GM23248 (cell line): ENCODE measurements around the gene RPS6KB2. TPM values are rescaled to one million over a fixed set of nuclear protein-coding genes. Genes with fewer than 3 reads are reported as not detected.
"Not testable (repeated sequence)": the region's sequence is repeated elsewhere in the genome, so short reads cannot be mapped to it uniquely, and the experiment has no call there.

ENCODE experiments used
- DNase-seq: peaks from one replicate; pipeline ENCODE4 v3.0.0-alpha.2; 2015
- H2AFZ ChIP-seq: fragments of 200-600 bp; sonication (generic); 2 replicates; pipeline ENCODE4 v1.6.1; 2016; ENCODE audit warnings: antibody characterized with exemption
- H3F3A ChIP-seq: fragments of 200-600 bp; sonication (generic); 2 replicates; pipeline ENCODE4 v1.6.1; 2016; ENCODE audit warnings: mild to moderate bottlenecking, antibody characterized with exemption, mixed run types; ENCODE audit not compliant: insufficient read depth
- H3K27ac ChIP-seq: fragments of 200-600 bp; sonication (generic); 2 replicates; pipeline ENCODE4 v1.5.1; 2016; ENCODE audit warnings: mild to moderate bottlenecking
- H3K27me3 ChIP-seq: fragments of 200-600 bp; sonication (generic); replicated peaks from 2 replicates; pipeline ENCODE4 v1.6.1; 2016; ENCODE audit warnings: mild to moderate bottlenecking; ENCODE audit not compliant: insufficient read depth
- H3K36me3 ChIP-seq: fragments of 200-600 bp; sonication (generic); 2 replicates; pipeline ENCODE4 v1.6.1; 2016; ENCODE audit warnings: low read depth, mild to moderate bottlenecking
- H3K4me1 ChIP-seq: fragments of 200-600 bp; sonication (generic); 2 replicates; pipeline ENCODE4 v1.6.1; 2016; ENCODE audit warnings: mild to moderate bottlenecking; ENCODE audit not compliant: insufficient read depth
- H3K4me2 ChIP-seq: fragments of 200-600 bp; sonication (generic); one replicate; pipeline ENCODE4 v1.6.1; 2016; ENCODE audit warnings: mild to moderate bottlenecking; ENCODE audit not compliant: unreplicated experiment
- H3K4me3 ChIP-seq: fragments of 200-600 bp; sonication (generic); 2 replicates; pipeline ENCODE4 v1.5.1; 2016; ENCODE audit warnings: mild to moderate bottlenecking
- H3K79me2 ChIP-seq: fragments of 200-600 bp; sonication (generic); 2 replicates; pipeline ENCODE4 v1.6.1; 2016; ENCODE audit warnings: mild to moderate bottlenecking; ENCODE audit not compliant: insufficient read depth
- H3K9ac ChIP-seq: fragments of 200-600 bp; sonication (generic); 2 replicates; pipeline ENCODE4 v1.6.1; 2016; ENCODE audit warnings: mild to moderate bottlenecking
- H3K9me2 ChIP-seq: fragments of 200-600 bp; sonication (generic); 2 replicates; pipeline ENCODE4 v1.6.1; 2016; ENCODE audit warnings: mixed run types, mild to moderate bottlenecking, moderate library complexity; ENCODE audit not compliant: insufficient read depth
- H3K9me3 ChIP-seq: fragments of 200-600 bp; sonication (generic); one replicate; pipeline ENCODE4 v1.6.1; 2017; ENCODE audit warnings: low read depth
- H4K20me1 ChIP-seq: fragments of 200-600 bp; sonication (generic); 2 replicates; pipeline ENCODE4 v1.6.0; 2016; ENCODE audit not compliant: insufficient read depth
- EZH2 ChIP-seq: fragments of 200-600 bp; sonication (generic); IDR thresholded peaks from 2 replicates; pipeline ENCODE4 v1.6.1; 2018; ENCODE audit warnings: antibody characterized with exemption, mild to moderate bottlenecking; ENCODE audit not compliant: insufficient read depth, poor library complexity, severe bottlenecking
- EZH2phosphoT487 ChIP-seq: fragments of 200-600 bp; sonication (generic); IDR thresholded peaks from 2 replicates; pipeline ENCODE4 v1.6.1; 2018; ENCODE audit warnings: antibody characterized with exemption, moderate library complexity, mild to moderate bottlenecking, low read depth; ENCODE audit not compliant: insufficient read depth
- WGBS, 2 experiments: methylation state at CpG; one replicate each; pipeline ENCODE4 v1.1.6; 2015 to 2017; ENCODE audit warnings: low lambda C conversion rate in 2 of 2, low coverage in 1 of 2; ENCODE audit errors: missing lambda C conversion rate in 2 of 2; 5-methylcytosine and 5-hydroxymethylcytosine counted together
- in situ Hi-C: fragments of 300-500 bp; cut with MboI; formaldehyde crosslinking; loops from 2 replicates; pipeline ENCODE4 v1.15.0; 2020
- polyA plus RNA-seq: library from polyadenylated mRNA; unstranded; fragments of >200 nt; fragmentation: Nextera tagmentation; extraction: Ambion mirVana; gene quantifications from 2 replicates; pipeline ENCODE4 v1.2.1, GENCODE V29; 2016
- total RNA-seq: library from RNA; depleted of rRNA; stranded (reverse); fragments of >200 nt; shearing (Covaris generic); gene quantifications from 2 replicates; pipeline ENCODE4 v1.2.3, GENCODE V29; 2014

The RPS6KB2 gene
- total and polyA plus RNA-seq, 2 experiments from 2014 or later: 52.3 to 68.0 TPM

DNA sequence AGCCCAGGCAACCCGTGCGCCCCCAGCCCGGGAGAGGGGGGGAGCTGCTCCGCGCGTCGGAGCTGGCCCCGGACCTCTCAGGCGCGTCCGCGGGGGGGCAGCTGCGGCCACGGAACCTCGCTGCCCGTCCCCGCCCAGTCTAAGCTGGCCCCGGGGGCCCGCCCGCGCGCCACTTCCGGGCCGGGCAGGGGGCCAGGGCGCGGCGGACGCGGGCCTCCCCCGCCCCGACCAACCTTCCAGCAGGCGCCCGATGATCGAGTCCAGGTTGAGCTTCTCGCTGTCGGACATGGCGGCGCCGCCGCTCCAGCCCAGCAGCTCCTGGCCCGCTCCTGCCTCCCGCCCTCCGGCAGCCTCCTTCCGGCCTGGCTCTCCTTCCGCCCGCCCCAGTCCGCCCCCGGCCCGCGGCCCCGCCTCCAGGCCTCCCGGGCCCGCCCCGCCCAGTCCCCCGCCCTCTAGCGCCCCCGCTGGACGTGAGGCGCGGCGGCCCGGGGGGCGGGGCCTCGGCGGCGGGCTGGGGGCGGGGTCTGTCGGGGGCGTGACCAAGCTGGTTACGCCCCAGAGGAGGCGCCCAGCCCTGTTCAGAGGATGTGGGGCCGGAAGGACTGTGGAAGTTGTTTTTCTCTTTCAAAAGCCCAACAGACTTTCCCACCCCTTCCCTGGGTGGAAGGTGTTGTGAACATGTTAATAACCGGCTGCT lies 26.7 kb upstream of the RPS6KB2 start, which contains the start of gene PPP1CA:
Gene PPP1CA, minus strand, starts transcription at position 364 of the 697 bp plus-strand sequence. Its CDS starts 76 bp downstream, at position 288.
- Histone ChIP-seq H3K4me3 (peak within 1 kb of the TSS; percentile 91), H3K79me2 (peaks cover 24% of the 10 kb centered on the region), H3K9me2 (no peaks in the 10 kb centered on the region), H3K27ac (peak within 1 kb of the TSS; percentile 81), H2AFZ (peak within 1 kb of the TSS; percentile 98), H3F3A (no peaks in the 10 kb centered on the region), H4K20me1 (no peaks in the 10 kb centered on the region), H3K36me3 (peaks cover 7% of the 10 kb centered on the region; the same call in 1 of the 2 replicates), H3K4me1 (peaks cover 8% of the 10 kb centered on the region), H3K27me3 (no peaks in the 10 kb centered on the region), H3K4me2 (peak within 1 kb of the TSS; percentile 97), H3K9ac (peak within 1 kb of the TSS; percentile 95), H3K9me3 (no peaks in the 10 kb centered on the region)
- TF ChIP-seq EZH2phosphoT487 (no peak), EZH2 (no peak)
- in situ Hi-C loops: no loop called here
- peak; percentile 96 for DNase-seq
- WGBS, 2 experiments: 1% methylated on average over 13 to 54 of the region's 73 CpGs

DNA sequence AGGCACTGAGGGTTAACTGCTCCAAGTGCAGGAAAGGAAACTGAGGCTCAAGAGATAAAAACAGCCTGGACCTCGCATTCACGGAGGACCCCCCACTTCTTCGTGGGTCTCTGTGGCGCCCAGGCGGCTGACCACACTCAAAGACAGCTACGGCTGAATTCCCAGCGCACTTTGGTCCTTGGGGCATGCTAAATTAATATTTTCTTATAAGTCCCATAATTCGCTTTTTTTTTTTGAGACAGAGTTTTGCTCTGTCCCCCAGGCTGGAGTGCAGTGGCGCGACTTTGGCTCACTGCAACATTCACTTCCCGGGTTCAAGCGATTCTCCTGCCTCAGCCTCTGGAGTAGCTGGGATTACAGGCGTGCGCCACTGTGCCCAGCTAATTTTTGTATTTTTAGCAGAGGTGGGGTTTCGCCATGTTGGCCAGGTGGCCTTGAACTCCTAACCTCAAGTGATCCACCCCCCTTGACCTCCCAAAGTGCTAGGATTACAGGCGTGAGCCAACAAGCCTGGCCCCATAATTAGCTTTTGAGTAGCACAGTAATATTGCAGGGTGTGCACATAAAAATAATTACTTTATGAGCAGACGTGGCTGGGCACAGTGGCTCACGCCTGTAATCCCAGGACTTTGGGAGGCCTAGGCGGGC lies 26.0 kb upstream of the RPS6KB2 start:
- H3K4me1 ChIP-seq, DNase-seq, H3K9me2 ChIP-seq, H4K20me1 ChIP-seq, H3F3A ChIP-seq, H3K27me3 ChIP-seq, in situ Hi-C loops, H3K36me3 ChIP-seq, H3K9me3 ChIP-seq: not testable (repeated sequence)
- peaks cover 24% of the 10 kb centered on the region for H3K79me2 ChIP-seq
- peak overlapping the region; percentile 98 for H2AFZ ChIP-seq
- H3K27ac ChIP-seq: peak overlapping the region; percentile 74
- whole genome bisulfite sequencing, 2 experiments: 50 to 59% methylated on average over 19 of the region's 19 CpGs
- peak overlapping the region; percentile 95 for H3K9ac ChIP-seq
- H3K4me3 ChIP-seq: peak overlapping the region; percentile 70
- H3K4me2 ChIP-seq: peak overlapping the region; percentile 85

- H3K4me3 ChIP-seq, H3K4me2 ChIP-seq, DNase-seq, H3K9me2 ChIP-seq, H3K27me3 ChIP-seq, H3K27ac ChIP-seq, H2AFZ ChIP-seq, H3F3A ChIP-seq, in situ Hi-C loops, H3K9me3 ChIP-seq, H3K36me3 ChIP-seq, H3K9ac ChIP-seq, H3K4me1 ChIP-seq, H4K20me1 ChIP-seq: not testable (repeated sequence)
- WGBS, 2 experiments: 95% methylated on average over 9 of the region's 9 CpGs
- H3K79me2 ChIP-seq: peaks cover 24% of the 10 kb centered on the region
These were observed 25.2 kb upstream of the RPS6KB2 start for GRCh38 chr11:67403085-67403484.

DNA sequence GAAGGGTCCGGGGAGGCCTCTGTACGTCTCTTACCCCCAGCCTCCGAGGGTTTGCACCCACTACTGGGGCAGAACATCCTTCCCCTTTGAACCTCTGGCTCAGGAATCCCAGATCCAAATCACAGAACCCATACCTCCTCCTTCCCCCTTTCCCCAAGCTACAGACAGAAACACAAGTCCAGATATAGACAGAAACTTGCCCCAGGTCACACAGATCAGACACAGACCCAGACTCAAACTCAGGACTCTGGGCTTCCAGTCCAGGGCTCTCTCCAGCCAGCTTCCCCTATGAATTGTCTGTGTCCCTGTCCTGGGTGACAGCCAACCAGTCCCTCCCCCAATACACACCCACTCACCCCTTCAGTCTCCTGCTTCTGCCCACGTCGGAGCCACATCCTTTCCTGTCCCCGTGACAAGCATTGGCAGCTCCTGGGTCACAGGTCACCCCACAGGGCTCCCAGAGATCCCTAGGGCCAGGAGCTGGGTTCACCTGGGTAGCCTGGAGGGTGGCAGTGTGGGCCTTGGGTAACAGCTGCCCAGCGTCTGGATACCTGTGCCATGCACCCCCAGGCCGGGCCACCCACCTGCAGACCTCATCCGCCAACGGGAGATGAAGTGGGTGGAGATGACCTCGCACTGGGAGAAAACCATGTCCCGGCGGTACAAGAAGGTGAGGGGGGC lies 23.6 kb upstream of the RPS6KB2 start:
- no peak overlapping the region for H3K9ac ChIP-seq
- no peak for DNase-seq
- peaks cover 17% of the 10 kb centered on the region for H3K79me2 ChIP-seq
- in situ Hi-C loops: no loop called here
- no peak overlapping the region for H3K4me2 ChIP-seq
- no peak overlapping the region for H3K4me3 ChIP-seq
- no peaks in the 10 kb centered on the region for H3K9me3 ChIP-seq
- peaks cover 6% of the 10 kb centered on the region; the same call in 1 of the 2 replicates for H3K27me3 ChIP-seq
- no peaks in the 10 kb centered on the region for H3F3A ChIP-seq
- peaks cover 6% of the 10 kb centered on the region for H3K4me1 ChIP-seq
- no peak overlapping the region for H3K27ac ChIP-seq
- H2AFZ ChIP-seq: no peak overlapping the region
- TF ChIP-seq EZH2phosphoT487: no peak
- no peak for TF ChIP-seq EZH2
- 57 to 61% methylated on average over 12 to 13 of the region's 13 CpGs for WGBS, 2 experiments
- no peaks in the 10 kb centered on the region for H3K36me3 ChIP-seq
- no peaks in the 10 kb centered on the region for H4K20me1 ChIP-seq
- H3K9me2 ChIP-seq: no peaks in the 10 kb centered on the region
